ENCODE results near the gene VTN. TPM values are rescaled to one million over a fixed set of nuclear protein-coding genes. Genes with fewer than 3 reads are reported as not detected.
"Not testable (repeated sequence)": the region's sequence is repeated elsewhere in the genome, so short reads cannot be mapped to it uniquely, and the experiment has no call there.

VTN gene
- total RNA-seq, 6 donors from 2014 or later, result 0.67 to 6.4 (median 2.3) TPM; not detected in 1

GRCh38 chr17:28342313-28342712 lies 27.8 kb downstream of the VTN start:
- ATAC-seq (ENCODE audit: low FRiP score in 2 of 2), result no peak
- 90 to 94% methylated on average over 14 of the region's 14 CpGs for WGBS, 2 donors

GRCh38 chr17:28341516-28341915 lies 28.6 kb downstream of the VTN start:
- Histone ChIP-seq H3K4me3 (no peak overlapping the region), H3K27ac (no peak overlapping the region), H3K9me3 (no peaks in the 10 kb centered on the region), H3K36me3 (peaks cover 36 to 73% (median 68%) of the 10 kb centered on the region in 4 donors), H3K27me3 (no peaks in the 10 kb centered on the region), H3K4me1 (peaks cover 19 to 33% (median 26%) of the 10 kb centered on the region in 4 donors)
- 91 to 94% methylated on average over 10 to 11 of the region's 11 CpGs for WGBS, 2 donors
- ATAC-seq (ENCODE audit: low FRiP score in 2 of 2) (no peak), DNase-seq (no peak)
- TF ChIP-seq CTCF (IDR thresholded peaks at IDR 0.05), result no peak
- TF ChIP-seq POLR2A (IDR thresholded peaks at IDR 0.05), result no peak
- TF ChIP-seq EP300 (IDR thresholded peaks at IDR 0.05), result no peak
- no peak for TF ChIP-seq POLR2AphosphoS5 (IDR thresholded peaks at IDR 0.05)

More at GRCh38 chr17:28342313-28342712, 27.8 kb downstream of the VTN start:
- H3K4me3 ChIP-seq, result no peak overlapping the region
- peaks cover 17 to 29% (median 25%) of the 10 kb centered on the region in 4 donors for H3K4me1 ChIP-seq
- peaks cover 42 to 81% (median 76%) of the 10 kb centered on the region in 4 donors for H3K36me3 ChIP-seq
- no peaks in the 10 kb centered on the region for H3K27me3 ChIP-seq
- H3K9me3 ChIP-seq, result no peaks in the 10 kb centered on the region
- TF ChIP-seq POLR2AphosphoS5 (IDR thresholded peaks at IDR 0.05) (no peak), EP300 (IDR thresholded peaks at IDR 0.05) (no peak), CTCF (IDR thresholded peaks at IDR 0.05) (no peak), POLR2A (IDR thresholded peaks at IDR 0.05) (no peak)
- no peak overlapping the region for H3K27ac ChIP-seq
- peak in 1 of 2 donors; percentile 50 for DNase-seq

GRCh38 chr17:28340374-28340773 lies 29.7 kb downstream of the VTN start:
- Histone ChIP-seq H3K27ac (no peak overlapping the region), H3K36me3 (peaks cover 36 to 62% (median 58%) of the 10 kb centered on the region in 4 donors), H3K27me3 (no peaks in the 10 kb centered on the region), H3K9me3 (no peaks in the 10 kb centered on the region), H3K4me1 (peaks cover 24 to 41% (median 26%) of the 10 kb centered on the region in 4 donors), H3K4me3 (no peak overlapping the region)
- ATAC-seq (ENCODE audit: low FRiP score in 2 of 2), result no peak
- TF ChIP-seq POLR2A (IDR thresholded peaks at IDR 0.05), result no peak
- TF ChIP-seq EP300 (IDR thresholded peaks at IDR 0.05), result no peak
- no peak for TF ChIP-seq CTCF (IDR thresholded peaks at IDR 0.05)
- TF ChIP-seq POLR2AphosphoS5 (IDR thresholded peaks at IDR 0.05), result no peak
- 85 to 95% methylated on average over 6 of the region's 6 CpGs for WGBS, 2 donors
- DNase-seq, result no peak

GRCh38 chr17:28339431-28339830 lies 30.7 kb downstream of the VTN start:
- Histone ChIP-seq H3K4me3 (no peak overlapping the region), H3K4me1 (peaks cover 28 to 46% (median 31%) of the 10 kb centered on the region in 4 donors), H3K9me3 (no peaks in the 10 kb centered on the region), H3K27me3 (no peaks in the 10 kb centered on the region), H3K36me3 (peaks cover 32 to 52% (median 49%) of the 10 kb centered on the region in 4 donors), H3K27ac (peak overlapping the region in 3 of 4 donors; percentile 72 to 97 (median 94))
- ATAC-seq (ENCODE audit: low FRiP score in 2 of 2) (no peak), DNase-seq (peak in 1 of 2 donors; percentile 64)
- TF ChIP-seq POLR2AphosphoS5 (IDR thresholded peaks at IDR 0.05) (no peak), POLR2A (IDR thresholded peaks at IDR 0.05) (no peak), CTCF (IDR thresholded peaks at IDR 0.05) (no peak), EP300 (IDR thresholded peaks at IDR 0.05) (no peak)
- 94 to 95% methylated on average over 13 to 15 of the region's 15 CpGs for WGBS, 2 donors

GRCh38 chr17:28338769-28339212 lies 31.3 kb downstream of the VTN start:
- DNase-seq; H3K4me3 ChIP-seq; H3K9me3 ChIP-seq; ATAC-seq (ENCODE audit: low FRiP score in 2 of 2); H3K27me3 ChIP-seq: not testable (repeated sequence)
- Histone ChIP-seq H3K36me3 (peaks cover 29 to 46% (median 43%) of the 10 kb centered on the region in 4 donors), H3K4me1 (peaks cover 35 to 52% (median 37%) of the 10 kb centered on the region in 4 donors), H3K27ac (peak overlapping the region; percentile 50 to 97 (median 83))
- 89 to 93% methylated on average over 7 to 8 of the region's 8 CpGs for WGBS, 2 donors

Measured in upper lobe of left lung (tissue), 6 donors.